ENCODE data around the gene IRF2BP1.
"Not testable (repeated sequence)": the region's sequence is repeated elsewhere in the genome, so short reads cannot be mapped to it uniquely, and the experiment has no call there.

Gene IRF2BP1

DNA sequence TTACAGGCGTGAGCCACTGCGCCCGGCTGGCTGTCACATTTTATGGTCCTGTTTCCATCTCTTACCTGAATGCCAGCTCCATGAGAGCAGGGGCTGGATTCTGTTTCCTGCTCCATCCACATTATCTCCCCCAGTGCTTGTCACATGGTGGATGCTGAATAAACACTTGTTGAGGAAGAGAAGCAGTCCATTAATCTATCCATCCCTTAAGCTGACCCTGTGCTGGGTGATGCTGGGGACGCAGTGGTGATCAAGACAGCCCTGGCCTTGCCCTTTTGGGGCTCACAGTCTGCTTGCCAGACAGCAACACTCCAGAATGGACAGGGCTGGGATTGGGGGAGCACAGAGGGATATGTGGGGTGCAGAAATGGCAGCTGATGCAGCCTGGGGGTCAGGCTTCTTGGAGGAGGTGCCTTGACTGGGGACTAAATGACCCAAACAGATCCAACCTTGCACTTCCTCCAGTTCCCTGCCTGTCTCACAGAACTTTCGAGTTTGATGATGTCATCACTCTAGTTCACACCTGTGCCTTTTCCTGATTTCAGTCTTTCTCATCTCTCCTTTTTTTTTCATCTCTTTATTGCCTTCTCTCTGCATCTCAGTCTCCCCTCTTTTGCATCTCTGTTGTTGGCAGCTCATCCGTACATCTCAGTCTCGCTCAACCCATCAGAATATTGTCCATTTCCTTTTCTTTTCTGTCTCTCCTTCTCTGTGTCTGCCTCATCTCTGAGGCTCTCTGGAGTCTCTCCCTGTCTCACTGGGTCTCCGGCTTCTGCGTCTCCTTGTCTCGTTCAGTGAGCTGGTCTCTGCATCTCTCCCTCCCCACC lies 4.6 kb downstream of the IRF2BP1 start:
- no peak for DNase-seq

DNA sequence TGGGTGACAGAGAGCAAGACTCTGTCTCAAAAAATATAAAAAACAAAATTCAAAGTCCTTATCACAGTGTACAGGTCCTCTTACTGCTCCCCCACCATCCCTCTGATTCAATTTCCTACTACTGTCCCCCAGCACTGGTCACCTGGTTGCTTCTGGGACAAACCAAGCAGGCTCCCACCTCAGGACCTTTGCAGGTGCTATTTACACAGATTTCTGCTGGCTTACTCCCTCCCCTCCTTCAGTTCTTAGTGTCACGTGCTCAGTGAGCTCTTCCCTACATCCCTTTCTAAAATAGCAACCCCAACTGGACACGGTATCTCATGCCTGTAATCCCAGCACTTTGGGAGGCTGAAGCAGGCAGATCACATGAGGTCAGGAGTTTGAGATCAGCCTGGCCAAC lies 6.0 kb downstream of the IRF2BP1 start:
- no peak for DNase-seq

DNA sequence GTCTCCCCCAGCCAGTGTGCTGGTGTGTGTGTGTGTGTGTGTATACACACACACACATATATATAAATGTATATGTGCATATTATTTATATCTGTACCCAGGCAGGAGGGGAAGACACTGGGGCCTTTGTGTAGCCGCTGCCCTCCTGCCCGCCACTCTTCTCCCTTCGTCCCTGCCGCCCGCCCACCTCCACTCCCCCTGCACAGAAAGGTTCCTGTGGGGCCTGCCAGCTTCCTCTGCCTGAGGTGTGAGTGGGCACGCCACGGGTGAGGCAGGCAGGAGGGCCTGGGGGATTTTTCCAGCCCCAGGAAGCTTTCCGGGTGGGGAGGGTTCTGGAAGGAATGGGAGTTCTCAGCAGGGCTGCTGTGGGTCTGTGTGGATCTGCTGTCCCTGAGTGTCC lies 6.9 kb downstream of the IRF2BP1 start:
- no peak for DNase-seq

DNA sequence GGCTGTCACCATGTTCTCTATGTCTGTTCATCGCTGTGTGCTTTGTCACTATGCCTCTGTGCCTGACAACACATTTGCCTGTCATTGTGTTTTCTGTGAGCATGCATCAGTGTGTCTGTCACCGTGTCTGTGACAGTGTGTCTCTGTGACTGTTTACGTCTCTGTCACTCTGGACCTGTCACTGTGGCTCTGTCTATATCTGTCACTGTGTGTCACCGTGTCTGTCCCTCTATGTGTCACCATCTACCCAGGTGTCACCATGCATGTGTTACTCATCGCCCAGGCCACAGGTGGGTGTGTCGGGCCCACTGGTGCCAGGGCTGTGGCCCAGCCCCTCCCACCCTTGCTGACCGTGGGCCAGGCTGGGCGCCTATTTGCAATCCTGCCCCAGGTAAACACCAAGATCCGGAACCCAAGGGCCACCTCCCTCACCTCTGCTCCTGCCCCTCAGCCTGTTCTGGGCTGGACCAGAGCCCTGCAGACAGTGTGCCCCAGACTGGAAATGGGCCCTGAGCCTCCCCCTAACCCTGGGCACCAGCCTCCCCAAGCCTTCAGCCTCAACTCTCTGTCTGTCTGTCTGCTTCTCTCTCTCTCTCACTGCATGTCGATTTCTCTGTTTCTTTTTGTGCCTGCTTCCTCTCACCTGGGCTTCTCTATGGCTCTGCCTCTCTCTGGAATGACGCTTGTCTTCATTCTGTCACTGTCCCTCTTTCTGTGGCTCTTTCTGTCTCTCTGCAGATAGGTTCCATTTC lies 7.7 kb downstream of the IRF2BP1 start:
- DNase-seq: no peak

DNA sequence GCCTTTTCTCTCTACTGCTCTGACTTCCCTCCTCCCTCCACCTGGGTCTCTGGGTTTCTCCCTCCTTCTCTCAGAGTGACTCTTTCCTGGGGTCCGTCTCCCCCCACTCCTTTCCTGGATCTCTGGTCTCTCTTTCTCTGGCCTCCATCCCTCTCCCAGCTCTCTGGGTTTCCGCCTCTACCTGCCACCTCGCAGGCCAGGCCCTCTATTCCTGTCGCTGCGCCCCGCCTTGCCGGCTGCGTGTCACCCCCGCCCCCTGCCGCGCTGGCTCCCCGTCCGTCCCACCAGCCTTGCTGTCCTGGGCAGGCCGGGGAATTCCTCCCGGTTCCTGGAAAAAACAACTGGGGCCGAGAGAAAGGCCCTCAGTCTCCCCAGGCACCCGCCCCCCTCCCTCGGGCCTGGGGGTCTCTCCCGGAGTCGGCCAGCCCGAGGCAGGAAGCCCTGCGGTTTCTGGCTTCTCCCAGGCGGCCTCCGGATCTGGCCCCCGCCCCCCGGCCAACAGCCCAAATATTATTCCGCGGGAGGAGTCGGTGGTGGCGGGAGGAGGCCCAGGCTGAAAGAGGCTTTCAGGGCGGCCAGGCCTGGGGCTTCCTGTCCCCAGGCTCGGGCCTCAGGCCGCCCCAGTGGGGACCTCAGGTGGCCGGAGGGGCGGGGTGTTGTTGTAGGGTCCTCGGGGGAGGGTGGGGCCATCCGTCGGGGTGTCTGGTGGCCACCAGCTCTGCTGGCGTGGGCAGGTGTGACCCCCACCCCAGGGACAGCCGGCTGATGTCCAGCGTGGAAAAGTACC lies 9.3 kb downstream of the IRF2BP1 start:
- peak; percentile 20 for DNase-seq

DNA sequence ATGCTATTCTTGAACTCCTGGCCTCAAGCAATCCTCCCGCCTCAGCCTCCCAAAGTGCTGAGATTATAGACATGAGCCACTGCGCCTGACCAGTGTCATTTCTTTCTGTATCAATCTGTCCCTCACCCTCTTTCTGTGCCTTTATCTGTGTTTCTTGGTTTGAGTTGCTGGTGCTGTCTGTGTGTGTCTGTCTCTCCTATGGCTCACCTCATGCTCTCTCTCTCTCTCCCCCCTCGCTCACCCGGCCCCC lies 9.9 kb downstream of the IRF2BP1 start:
- DNase-seq: no peak

DNA sequence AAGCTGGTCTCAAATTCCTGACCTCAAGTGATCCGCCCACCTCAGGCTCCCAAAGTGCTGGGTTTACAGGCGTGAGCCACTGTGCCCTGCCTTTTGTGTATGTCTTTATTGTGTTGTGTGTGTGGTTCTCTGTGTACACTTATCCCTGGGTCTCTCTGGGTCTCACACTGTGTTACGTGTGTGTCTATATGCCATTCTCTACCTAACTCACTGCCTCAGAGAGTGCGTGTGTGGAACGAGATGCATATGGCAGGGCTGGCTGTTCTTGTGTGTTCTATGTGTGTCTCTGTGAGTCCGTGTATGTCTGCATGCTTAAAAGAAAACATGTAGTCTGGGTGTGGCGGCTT lies 11.3 kb downstream of the IRF2BP1 start:
- DNase-seq: no peak

DNA sequence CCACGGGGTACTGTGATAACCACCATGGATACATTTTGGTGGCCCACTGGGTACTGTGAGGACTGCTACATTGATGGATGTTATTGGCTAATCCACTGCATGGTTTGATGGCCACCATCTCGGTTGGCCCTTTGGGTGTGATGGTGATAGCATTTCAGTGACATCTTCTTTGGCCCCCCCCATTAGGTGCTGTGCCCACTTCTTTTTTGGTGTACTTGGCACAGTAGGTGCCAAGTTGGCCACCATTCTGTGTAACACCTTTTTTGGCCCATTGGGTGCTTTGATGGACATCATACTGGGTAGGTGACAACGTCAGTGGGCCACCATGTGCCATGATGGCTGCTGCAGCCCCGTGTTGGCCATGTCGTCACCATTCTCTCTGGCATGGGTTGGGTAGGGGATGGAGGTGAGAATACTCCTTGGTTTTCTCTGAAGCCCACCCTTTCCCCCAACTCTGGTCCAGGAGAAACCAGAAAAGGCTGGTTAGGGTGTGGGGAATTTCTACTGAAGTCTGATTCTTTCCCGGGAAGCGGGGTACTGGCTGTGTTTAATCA lies 12.6 kb downstream of the IRF2BP1 start:
- no peak for DNase-seq

DNA sequence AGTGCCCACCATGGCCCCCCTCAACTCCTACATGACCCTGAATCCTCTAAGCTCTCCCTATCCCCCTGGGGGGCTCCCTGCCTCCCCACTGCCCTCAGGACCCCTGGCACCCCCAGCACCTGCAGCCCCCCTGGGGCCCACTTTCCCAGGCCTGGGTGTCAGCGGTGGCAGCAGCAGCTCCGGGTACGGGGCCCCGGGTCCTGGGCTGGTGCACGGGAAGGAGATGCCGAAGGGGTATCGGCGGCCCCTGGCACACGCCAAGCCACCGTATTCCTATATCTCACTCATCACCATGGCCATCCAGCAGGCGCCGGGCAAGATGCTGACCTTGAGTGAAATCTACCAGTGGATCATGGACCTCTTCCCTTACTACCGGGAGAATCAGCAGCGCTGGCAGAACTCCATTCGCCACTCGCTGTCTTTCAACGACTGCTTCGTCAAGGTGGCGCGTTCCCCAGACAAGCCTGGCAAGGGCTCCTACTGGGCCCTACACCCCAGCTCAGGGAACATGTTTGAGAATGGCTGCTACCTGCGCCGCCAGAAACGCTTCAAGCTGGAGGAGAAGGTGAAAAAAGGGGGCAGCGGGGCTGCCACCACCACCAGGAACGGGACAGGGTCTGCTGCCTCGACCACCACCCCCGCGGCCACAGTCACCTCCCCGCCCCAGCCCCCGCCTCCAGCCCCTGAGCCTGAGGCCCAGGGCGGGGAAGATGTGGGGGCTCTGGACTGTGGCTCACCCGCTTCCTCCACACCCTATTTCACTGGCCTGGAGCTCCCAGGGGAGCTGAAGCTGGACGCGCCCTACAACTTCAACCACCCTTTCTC lies 13.6 kb downstream of the IRF2BP1 start:
- no peak for DNase-seq

DNA sequence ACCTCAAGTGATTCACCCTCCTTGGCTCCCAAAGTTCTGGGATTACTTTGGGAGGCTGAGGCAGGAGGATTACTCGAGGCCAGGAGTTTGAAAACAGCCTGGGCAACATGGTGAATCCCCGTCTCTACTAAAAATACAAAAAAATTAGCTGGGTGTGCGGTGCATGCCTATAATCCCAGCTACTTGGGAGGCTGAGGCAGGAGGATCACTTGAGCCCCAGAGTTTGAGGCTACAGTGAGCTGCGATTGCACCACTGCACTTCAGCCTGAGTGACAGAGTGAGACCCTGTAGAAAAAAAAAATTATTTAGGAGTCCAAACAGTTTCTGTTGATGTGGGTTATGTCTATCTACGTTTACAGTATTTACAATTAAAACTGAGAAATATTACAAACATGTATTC lies 15.1 kb downstream of the IRF2BP1 start:
- no peak for DNase-seq

DNA sequence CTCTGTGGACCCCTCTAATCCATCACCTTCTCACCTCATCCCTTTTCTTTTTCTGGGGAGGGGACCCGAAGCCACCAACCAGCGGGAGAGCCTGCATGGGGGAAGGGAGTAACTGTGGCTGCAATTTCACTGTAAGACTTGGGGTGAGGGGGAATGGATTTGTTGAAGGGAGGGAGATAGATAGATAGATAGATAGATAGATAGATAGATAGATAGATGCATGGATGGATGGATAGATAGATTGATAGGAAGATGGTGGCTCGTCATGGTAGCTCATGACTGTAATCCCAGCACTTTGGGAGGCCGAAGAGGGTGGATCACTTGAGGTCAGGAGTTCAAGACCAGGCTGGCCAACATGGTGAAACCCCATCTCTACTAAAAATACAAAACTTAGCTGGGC lies 18.7 kb downstream of the IRF2BP1 start:
- DNase-seq: not testable (repeated sequence)

DNA sequence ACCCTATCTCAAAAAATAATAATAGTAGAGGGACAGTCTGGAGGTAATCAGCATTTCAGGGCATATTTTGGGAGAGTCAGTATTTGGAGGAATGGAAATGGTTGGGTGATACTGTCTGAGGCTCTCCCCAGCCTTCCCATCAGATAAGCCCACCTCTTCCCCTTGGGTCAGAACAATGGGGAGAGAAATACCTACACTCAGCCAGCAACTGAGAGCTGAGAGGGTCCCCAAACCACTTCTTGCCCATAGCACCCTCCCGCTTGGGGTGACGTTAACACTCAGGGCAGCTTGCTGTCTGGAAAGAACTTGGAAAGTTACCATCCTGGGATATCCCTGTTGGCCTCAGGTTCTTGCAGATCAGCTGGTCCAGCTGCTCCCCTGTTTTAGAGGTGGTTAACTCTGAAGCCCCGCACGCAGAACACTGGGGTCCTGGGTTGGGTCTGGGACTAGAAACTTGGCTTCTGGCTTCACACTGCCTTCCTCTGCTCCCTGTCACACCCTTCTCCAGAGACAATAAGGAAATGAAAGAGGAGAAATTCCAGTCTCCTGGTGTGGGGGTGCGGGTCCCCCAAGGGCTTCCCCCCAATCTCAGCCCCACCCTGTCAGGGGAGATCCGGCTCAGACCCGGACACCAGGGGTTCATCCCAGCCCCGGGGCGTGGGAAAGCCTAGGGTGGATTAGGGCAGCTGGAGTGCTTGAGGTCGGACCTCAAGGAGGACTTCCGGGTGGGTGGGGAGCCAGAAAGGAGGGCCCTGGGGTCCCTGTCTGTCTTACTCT lies 19.4 kb downstream of the IRF2BP1 start:
- no peak for DNase-seq

DNA sequence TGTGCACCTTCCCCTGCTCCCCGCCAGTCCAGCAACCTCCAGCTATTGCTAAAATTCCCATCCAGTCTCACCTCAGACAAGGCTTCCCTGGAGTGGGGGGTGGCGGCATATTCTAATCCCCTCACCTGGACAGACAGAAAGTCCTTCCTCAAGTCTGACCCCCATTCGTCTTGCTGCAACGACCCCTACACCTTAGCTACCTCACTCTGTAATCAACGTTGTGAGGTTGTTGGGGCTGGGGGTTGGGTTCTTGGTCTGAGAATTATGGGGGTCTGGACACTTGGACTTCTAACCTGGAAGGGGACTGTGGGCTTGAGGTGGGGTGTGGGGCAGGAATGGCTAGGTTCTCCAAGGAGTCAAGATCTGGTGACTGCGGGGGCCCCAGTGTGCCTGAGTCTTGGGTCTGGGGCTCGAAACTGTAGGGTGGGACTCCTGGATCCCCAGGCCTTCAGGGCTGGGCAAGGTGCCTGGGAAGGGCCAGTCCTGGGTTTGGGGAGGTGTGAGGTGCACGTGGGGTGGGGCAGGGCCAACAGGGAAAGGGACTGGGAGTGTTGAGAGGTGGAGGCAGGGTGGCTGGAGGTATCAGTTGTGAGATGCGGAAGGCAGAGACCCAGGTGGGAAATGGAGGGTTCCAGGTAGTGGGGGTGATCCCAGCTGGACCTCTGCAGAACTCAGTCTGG lies 20.5 kb downstream of the IRF2BP1 start:
- no peak for DNase-seq

DNA sequence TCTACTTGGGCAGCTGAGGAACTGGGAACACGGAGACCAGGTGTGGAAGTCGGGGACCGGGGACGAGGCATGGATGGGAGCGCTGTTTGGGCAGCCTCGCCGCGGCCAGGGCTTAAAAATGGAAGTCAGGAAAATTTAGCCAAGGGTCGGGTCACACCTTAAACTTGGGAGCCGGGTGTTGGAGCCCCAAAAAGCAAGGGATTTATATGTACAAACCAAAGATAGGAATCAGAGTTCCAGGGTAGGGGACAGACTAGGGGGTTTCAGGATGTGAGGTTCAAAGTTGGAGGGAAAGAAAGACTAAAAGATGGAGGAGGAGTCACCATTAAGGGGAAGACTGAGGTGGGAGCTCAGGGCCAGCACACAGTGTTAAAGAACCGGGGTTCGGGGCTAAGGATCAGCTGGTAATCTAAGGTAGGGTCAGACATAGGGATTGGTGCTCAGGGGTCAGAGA lies 21.3 kb downstream of the IRF2BP1 start:
- no peak for DNase-seq

DNA sequence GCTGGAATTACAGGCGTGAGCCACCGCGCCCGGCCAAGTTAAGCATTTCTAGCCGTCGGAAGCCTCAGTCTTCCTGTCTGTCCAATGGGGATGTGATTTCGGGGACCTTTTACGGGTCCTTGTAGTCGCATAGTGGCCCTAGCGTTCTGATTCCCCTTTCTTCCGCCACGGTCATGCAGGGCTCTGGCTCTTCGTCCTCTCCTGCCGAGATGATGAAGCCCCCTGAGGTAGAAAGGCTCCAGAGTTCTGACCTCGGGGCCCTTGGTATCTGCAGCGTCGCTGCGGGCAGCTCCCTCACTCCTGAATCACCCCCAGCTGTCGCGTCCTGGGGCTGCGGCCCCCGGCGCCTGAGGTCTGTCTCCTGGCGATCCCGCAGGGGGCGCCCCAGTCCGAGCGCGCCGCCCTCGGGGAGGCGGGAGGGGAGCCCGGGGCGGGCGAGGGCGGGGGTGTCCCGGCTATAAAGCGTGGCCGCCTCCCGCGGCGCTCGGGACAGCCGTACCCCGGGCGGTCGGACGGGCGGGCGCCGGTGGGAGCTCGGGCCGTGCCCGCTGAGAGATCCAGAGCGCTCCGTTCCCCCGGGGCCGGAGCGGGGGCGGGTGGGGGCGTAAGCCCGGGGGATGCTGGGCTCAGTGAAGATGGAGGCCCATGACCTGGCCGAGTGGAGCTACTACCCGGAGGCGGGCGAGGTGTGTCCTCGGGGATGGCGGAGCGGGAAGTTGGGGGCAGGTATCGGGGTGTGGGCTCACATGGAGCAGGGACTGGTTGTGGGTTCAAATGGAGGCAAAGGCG lies 21.9 kb downstream of the IRF2BP1 start, which contains the start of gene FOXA3:
FOXA3 (plus strand) TSS at position 487 of the 789 bp plus-strand sequence; CDS start at position 618, 131 bp downstream.
- DNase-seq: peak; percentile 64

DNA sequence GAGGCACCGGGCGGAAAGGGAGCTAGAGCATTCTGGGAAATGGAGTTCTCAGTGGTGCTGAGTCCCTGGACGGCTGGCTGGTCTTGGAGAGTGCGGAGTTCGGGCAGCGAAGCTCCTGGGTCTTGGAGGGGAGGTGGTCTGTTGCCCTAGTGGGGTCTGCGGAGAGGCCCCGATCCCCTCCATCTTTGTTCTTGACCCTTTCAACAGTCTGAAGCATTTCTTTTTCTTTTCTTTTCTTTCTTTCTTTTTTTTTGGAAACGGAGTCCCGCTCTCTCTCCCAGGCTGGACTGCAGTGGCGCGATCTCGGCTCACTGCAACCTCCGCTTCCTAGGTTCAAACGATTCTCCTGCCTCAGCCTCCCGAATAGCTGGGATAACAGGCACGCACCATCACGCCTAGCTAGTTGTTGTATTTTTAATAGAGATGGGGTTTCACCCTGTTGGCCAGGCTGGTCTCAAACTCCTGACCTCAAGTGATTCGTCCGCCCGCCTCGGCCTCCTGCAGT lies 22.6 kb downstream of the IRF2BP1 start:
- no peak for DNase-seq

DNA sequence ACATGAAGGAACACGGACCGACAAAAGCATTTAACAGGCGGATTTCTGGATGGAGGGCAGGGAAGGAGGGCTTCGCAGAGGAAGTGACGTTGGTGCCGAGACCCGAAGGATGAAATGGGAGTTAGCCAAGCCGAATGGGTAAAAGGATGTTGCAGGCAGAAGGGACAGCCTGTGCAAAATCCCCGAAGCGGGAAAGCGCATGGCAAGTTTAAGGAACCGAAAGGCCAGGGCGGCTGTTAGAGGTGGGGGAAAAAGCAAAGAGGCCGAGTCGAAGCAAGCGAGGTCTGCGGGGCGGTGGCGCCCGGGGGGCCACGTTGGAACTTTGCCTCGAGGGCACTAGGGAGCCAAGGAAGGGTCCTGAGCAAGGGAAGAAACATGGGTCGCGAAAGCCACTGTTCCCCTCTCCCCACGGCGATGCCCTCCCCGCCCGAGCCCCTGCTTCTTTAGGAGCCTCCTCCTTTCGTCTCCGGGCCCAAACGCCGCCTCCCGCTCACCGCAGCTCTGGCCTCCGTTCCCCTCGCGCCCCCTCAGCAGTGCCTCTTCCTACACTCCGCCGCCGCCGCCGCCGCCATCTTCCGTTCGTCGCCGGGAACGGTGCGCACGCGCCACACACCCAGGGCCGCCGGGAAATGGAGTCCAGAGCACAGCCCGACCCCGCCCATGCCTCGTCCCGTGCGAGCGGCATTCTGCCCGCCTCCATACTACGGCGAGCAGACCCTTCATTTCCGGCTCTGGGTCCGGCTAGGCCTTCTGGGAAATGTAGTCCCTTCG lies 23.2 kb downstream of the IRF2BP1 start, which contains the start of gene SYMPK:
SYMPK (minus strand) TSS at position 584 of the 771 bp plus-strand sequence. CDS start 8,652 bp downstream, outside the sequence.
- DNase-seq: peak; percentile 98

DNA sequence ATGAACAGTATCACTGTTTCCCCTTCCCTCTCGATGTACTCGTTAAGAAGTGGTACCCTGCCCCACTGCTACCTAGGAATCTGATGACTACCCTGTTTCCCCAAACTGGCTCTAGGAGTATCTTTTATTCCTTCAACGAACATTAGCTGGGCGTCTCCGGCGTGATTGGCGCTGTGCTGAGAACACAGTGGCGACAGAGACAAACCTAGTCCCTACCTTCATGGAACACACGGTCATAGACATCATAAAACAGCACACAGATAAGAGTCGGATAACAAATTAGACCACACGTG lies 23.7 kb downstream of the IRF2BP1 start:
- no peak for DNase-seq
